Diencephalon (tissue), 1 donor: ENCODE measurements around the gene GTF3C5. TPM values are rescaled to one million over a fixed set of nuclear protein-coding genes. Genes with fewer than 3 reads are reported as not detected.

Source experiments
- small RNA-seq: library from RNA; depleted of rRNA; stranded (forward); fragments of <200 nt; gene quantifications from one replicate; pipeline ENCODE3, GENCODE V24; 2014
- total RNA-seq: library from RNA; depleted of rRNA; stranded (reverse); fragments of >200 nt; gene quantifications from one replicate; pipeline ENCODE4 v1.2.3, GENCODE V29; 2014

Gene GTF3C5
- 25.8 TPM for total RNA-seq

DNA sequence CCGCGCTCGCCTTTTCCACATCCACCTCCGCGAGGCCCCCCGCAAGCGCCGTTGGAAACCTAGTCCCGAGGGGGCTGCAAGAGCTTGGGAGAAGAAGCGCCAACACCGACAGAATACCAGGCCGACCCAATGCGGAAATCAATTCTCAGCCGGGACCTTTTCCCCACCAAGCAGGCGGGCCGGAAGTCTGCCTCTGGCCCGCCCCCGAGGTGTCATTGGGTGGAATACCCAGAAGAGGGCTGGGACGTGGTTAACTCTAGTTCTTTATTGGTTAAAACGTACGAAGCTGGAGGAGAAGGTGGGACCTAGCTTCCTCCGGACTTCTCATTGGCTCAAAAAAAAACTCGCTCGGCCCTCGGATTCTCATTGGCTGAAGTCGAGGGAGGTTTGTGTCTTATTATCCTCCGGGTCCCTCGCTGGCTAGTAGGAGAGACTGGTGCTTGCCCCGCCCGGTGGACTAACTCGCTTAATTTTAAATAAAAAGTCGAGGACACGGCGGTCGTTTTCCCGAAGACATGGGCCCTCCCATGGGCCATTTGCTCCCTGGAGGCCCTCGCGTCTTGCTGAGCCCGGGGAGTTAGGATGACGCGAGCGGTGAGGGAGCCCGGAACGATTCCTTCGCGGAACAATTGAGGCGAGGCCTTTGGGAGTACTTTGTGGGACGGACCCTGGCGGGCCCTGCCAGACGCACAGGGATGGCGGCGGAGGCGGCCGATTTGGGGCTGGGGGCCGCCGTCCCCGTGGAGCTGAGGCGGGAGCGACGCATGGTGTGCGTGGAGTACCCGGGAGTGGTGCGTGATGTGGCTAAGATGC, at the start of gene GTF3C5:
Gene GTF3C5 (plus strand): TSS at position 681 of the 813 bp plus-strand sequence. CDS start 15 bp downstream, at position 696.

GRCh38 chr9:133061764-133062145, 31.0 kb downstream of the GTF3C5 start, which contains the start of gene CEL:
CEL (plus strand) TSS chr9:133061981; CDS start chr9:133062003, 22 bp downstream.

Small RNAs within 50 kb of the gene (small RNA-seq; reads per million reads assigned to genes)
- gene MIR6877 = not detected

Other genes with a start within 250 kb of the GTF3C5 start
- gene AK8, start 152.7 kb upstream of the GTF3C5 start, total RNA-seq = 3.5 TPM
- 5.1 TPM for gene SPACA9, start 152.1 kb upstream of the GTF3C5 start, total RNA-seq
- 53.3 TPM for gene TSC1, start 86.4 kb upstream of the GTF3C5 start, total RNA-seq
- 0.23 TPM for gene GFI1B, start 52.3 kb upstream of the GTF3C5 start, total RNA-seq
- 0.46 TPM for gene CEL, start 31.0 kb downstream of the GTF3C5 start, total RNA-seq
- 99.2 TPM for gene RALGDS, start 90.2 kb downstream of the GTF3C5 start, total RNA-seq
- 3.7 TPM for gene GBGT1, start 132.9 kb downstream of the GTF3C5 start, total RNA-seq
- gene OBP2B, start 178.3 kb downstream of the GTF3C5 start, total RNA-seq = not detected
- under 0.01 TPM for gene ABO, start 244.2 kb downstream of the GTF3C5 start, total RNA-seq